NCI-H128 (cell line): ENCODE results near the gene RERE.
"Not testable (repeated sequence)": the region's sequence is repeated elsewhere in the genome, so short reads cannot be mapped to it uniquely, and the experiment has no call there.

Source experiments
- DNase-seq: peaks from one replicate; lab custom pipeline; 2025; ENCODE audit not compliant: unreplicated experiment; lab: John Stamatoyannopoulos, UW

RERE gene

GRCh38 chr1:8695442-8695841 is 122.0 kb downstream of the RERE start:
- DNase-seq = not testable (repeated sequence)

- DNase-seq = no peak
These were observed 124.3 kb downstream of the RERE start for GRCh38 chr1:8693107-8693506.

GRCh38 chr1:8691662-8692061 is 125.8 kb downstream of the RERE start:
- DNase-seq = no peak

- DNase-seq = no peak
These were observed 127.3 kb downstream of the RERE start for GRCh38 chr1:8690253-8690525.

- no peak for DNase-seq
These were observed 127.8 kb downstream of the RERE start for GRCh38 chr1:8689431-8690252.

GRCh38 chr1:8687538-8687937 is 129.9 kb downstream of the RERE start:
- DNase-seq = no peak

GRCh38 chr1:8687039-8687438 is 130.4 kb downstream of the RERE start:
- no peak for DNase-seq

- no peak for DNase-seq
These were observed 132.0 kb downstream of the RERE start for GRCh38 chr1:8685463-8685862.

GRCh38 chr1:8684590-8684989 is 132.8 kb downstream of the RERE start:
- no peak for DNase-seq

GRCh38 chr1:8682573-8682972 is 134.9 kb downstream of the RERE start:
- DNase-seq = no peak

- no peak for DNase-seq
These were observed 135.5 kb downstream of the RERE start for GRCh38 chr1:8681911-8682310.

GRCh38 chr1:8680664-8681650 is 136.5 kb downstream of the RERE start:
- DNase-seq = no peak

- DNase-seq = no peak
These were observed 137.3 kb downstream of the RERE start for GRCh38 chr1:8679929-8680663.

GRCh38 chr1:8679395-8679800 is 138.0 kb downstream of the RERE start:
- no peak for DNase-seq

GRCh38 chr1:8678673-8679394 is 138.6 kb downstream of the RERE start:
- no peak for DNase-seq

GRCh38 chr1:8677782-8678181 is 139.7 kb downstream of the RERE start:
- DNase-seq = no peak

- no peak for DNase-seq
These were observed 140.6 kb downstream of the RERE start for GRCh38 chr1:8676813-8677212.

- DNase-seq = no peak
These were observed 141.4 kb downstream of the RERE start for GRCh38 chr1:8676072-8676471.

- no peak for DNase-seq
These were observed 142.5 kb downstream of the RERE start for GRCh38 chr1:8674912-8675311.

- no peak for DNase-seq
These were observed 143.0 kb downstream of the RERE start for GRCh38 chr1:8674481-8674880.
